Femur (tissue), 1 donor: ENCODE data around the gene MYO7B.
"Not testable (repeated sequence)": the region's sequence is repeated elsewhere in the genome, so short reads cannot be mapped to it uniquely, and the experiment has no call there.

Experiments used
- DNase-seq: peaks from one replicate; pipeline ENCODE4 v3.0.0-alpha.2; 2017

The MYO7B gene

GRCh38 chr2:127524198-127524834 is 11.2 kb upstream of the MYO7B start:
- DNase-seq: not testable (repeated sequence)

DNA sequence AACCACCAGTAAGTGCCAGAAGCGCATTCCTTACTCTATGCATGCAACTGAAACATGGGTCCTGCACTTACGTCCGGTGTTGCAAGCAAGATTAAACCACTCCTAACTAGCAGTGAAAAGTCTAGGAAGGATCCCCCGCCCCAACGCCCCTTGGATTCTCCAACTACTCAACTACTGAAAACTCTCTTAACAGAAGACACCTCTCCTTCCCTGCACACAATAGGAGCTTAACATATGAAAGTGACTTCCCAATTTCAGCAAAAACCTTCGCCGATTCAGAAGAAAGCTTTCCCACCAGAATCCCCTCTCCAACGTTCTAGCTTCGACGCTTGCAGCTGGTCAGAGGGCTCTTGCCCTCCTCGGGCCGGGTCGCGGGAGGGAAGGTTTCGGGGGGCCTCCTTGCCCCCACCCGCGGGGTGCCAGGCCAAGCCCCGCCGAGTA is 9.8 kb upstream of the MYO7B start:
- peak; percentile 50 for DNase-seq

DNA sequence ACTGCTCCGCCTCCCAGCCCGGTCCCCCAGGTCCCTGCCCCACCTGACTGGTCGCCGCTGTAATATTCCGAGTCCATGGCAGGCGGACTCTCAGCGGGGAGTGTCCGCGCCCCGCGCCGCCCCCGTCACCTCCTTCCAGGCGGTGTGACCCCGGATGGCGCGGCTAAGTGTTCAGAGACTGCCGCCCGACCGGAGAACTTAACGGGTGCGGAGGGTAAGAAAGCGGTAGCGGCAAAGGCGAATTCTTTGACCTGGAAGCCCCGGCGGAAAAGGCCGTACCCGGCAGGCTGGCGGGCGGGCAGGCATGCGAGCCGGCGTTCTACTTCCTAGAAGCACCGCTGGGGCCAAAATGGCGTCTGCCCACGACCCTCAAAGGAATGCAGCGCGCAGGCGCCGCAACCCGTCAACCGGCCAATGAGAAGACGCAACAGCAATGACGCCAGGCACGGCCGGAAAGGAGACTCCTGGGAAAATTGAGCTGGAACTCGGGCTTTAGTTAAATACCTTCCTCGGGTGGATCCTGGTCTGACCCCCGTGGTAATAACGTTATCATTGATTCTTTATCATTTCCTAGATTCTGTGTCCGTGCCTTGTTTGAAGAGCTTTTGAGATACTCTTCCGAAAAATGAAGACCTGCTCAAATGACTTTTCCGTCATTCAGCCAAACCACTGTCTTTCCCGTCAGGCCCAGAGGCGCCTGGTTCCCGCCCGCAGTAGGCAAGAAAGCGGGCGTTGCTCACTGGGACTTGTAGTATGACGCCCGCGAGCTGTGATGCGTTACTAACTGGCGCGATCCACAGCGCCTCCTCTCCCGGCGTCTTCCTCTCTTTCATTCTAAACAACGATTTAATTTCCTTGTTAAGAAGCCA is 9.1 kb upstream of the MYO7B start, which contains the start of gene IWS1:
Gene IWS1 (minus strand): TSS at position 358 of the 869 bp plus-strand sequence. CDS start 281 bp downstream, at position 77.
- peak; percentile 98 for DNase-seq

GRCh38 chr2:127527001-127527804 is 8.3 kb upstream of the MYO7B start:
- DNase-seq: peak; percentile 37

- no peak for DNase-seq
These were observed 7.0 kb upstream of the MYO7B start for GRCh38 chr2:127528487-127528886.

DNA sequence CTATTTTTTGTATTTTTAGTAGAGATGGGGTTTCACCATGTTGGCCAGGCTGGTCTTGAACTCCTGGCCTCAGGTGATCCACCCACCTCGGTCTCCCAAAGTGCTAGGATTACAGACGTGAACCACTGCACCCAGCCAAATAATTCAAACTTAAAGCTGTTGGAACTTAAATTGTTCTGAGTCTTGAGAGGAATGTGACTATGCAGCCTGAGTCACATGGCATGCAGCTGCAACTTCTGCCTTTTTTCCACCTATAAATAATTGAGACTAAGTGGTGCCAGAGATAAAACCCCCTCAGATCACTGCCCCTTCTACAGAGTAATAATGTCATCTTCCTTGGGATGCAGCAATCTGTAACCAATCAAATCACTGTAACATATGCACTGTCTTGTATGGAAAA is 6.1 kb upstream of the MYO7B start:
- not testable (repeated sequence) for DNase-seq

DNA sequence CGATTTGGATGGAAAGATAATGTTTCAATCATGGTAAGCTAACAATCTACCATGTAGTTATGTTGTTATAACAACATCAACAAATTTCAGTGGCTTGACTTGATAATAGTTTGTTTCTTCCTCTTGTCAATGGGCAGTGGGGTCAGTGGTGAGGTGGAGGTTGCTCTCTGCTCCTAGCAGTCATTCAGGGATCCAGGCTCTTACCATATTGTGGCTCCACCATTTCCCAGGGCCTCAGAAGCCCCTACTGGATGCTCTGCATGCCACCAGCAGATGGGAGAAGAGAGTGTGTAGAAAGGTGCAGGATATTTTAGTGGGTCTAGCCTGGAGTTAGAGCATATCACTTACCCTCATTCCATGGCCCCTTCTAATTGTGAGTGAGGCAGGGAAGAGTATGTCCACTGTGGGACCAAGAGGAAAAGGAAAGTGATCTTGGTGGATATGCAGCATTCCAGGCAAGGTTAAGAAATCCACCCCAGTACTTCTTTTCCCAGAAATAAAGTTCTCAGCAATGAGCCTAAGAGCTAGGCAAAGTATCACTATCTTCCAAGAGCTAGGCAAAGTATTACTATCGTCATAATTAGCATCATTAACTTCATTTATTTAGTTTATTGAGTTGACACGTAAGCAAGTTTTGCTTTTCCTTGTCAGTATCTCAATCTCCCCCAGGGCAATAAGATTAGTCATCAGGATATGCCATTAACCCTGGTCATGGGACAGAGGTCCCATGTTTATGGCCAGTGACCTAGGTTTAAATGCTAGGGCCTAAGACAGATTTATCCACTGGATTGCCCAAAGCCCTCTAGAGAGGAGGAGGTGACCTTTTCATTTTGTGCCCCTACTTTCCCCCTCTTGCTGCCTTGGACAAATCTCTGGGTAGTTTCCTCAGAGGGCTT is 5.0 kb upstream of the MYO7B start:
- no peak for DNase-seq

- no peak for DNase-seq
These were observed 4.2 kb upstream of the MYO7B start for GRCh38 chr2:127531221-127531648.

GRCh38 chr2:127532296-127532695 is 3.2 kb upstream of the MYO7B start:
- no peak for DNase-seq

GRCh38 chr2:127535918-127536317 is 435 bp downstream of the MYO7B start:
- no peak for DNase-seq

- DNase-seq: no peak
These were observed 1.4 kb downstream of the MYO7B start for GRCh38 chr2:127536707-127537541.

DNA sequence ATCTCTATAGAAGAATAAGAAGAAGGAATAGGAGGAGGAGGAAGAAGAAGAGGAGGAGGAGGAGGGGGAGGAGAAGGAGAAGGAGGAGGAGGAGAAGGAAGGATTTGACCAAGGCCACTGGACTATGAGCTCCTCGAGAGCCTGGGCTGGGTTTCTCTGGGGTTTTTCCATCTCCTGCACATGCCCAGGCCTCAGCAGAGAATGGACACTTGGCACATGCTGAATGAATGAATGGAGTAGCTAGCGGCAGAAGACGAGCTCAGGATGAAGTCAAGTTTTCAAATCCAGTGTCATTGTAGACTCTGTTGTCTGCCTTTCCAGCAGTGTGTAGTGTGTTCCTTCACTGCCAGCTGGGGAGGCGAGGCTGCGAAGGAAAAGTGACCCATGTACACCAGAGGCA is 2.2 kb downstream of the MYO7B start:
- no peak for DNase-seq

DNA sequence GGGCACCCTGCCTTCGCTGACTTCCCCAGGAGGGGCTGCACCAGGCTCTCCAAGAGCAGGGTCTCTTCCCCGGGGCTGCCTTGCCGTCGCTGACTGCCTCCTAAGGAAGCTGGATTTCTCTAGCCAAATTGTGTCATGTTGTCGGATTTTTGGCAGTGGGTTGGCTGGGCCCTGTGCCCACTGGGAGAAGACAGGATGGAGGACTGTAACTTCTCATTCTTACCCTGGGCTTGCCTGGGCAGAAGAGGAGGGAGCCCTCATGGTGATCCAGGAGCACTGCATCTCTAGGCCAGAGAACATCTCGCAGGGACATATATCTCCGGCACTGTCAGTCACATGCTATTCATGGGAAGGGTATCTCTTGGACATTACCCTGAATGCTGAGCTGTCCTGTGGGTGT is 6.3 kb downstream of the MYO7B start:
- no peak for DNase-seq

- no peak for DNase-seq
These were observed 6.7 kb downstream of the MYO7B start for GRCh38 chr2:127542231-127542630.

GRCh38 chr2:127543013-127543501 is 7.6 kb downstream of the MYO7B start:
- not testable (repeated sequence) for DNase-seq

- no peak for DNase-seq
These were observed 9.7 kb downstream of the MYO7B start for GRCh38 chr2:127545189-127545588.

GRCh38 chr2:127545796-127546195 is 10.3 kb downstream of the MYO7B start:
- DNase-seq: no peak

GRCh38 chr2:127546797-127547196 is 11.3 kb downstream of the MYO7B start:
- no peak for DNase-seq

DNA sequence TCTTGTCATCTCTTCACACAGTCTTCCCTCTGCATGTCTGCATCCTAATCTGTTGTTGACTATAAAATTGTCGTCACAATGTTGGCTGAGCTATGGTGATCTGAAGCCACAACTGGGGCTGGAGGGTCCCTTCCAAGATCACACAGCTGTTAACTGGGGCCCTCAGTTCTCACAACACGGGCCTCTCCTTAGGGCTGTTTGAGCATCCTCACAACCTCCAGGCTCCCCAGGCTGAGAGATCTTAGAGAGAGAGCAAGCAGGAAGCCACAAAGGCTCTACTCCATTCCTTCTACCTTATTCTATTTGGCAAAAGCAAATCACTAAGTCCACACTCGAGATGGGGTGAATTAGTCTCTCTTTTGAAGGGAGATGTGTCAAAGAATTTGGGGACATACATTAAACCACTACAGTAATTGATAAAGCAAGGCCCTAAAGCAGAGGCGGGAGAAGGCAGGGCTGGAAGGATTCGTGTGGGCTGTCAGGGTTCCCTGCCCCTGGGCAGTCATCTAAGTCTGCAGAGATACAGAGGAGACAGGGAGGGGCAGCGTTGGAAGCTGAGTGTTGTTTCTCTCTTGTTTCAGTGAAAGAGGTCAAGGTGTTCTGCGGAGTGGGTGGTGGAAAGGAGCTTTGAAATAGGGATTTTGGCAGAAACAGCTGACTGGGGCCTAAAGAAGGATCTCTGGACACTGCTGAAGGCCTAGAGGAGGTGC is 15.9 kb downstream of the MYO7B start:
- DNase-seq: no peak

DNA sequence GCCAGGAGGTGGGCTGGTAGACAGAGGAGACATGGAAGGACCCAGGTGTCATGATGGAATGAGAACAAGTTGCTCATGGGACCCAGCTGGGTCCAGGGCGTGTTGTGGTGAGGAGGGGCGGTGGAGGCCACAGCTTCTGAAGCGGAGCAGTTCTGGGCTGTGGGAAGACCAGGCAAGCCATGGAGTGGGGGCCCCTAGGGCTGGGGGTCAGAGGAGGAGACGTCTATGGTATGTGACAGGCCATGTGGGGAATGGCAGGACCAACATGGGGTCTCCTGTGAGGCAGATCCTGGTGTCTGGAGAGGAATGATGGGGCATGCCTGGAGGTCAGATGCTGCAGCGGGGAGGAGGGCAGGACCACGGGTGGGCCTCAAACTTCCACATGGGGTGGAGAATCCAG is 16.9 kb downstream of the MYO7B start:
- DNase-seq: no peak
